HL-60 (cell line): ENCODE measurements around the gene INPP4B.

Experiments
- DNase-seq, 2 experiments: peaks; one replicate each; pipeline ENCODE4 v3.0.0-alpha.2; 2010 to 2020; ENCODE audit warnings: low read depth in 1 of 2, low spot score in 1 of 2
- H3K27ac ChIP-seq: fragments of 250-450 bp; sonication (Bioruptor Pico); replicated peaks from 2 replicates; pipeline ENCODE4 v1.5.1; 2020; ENCODE audit warnings: mild to moderate bottlenecking, moderate library complexity
- H3K27me3 ChIP-seq: fragments of 250-450 bp; sonication (Bioruptor Pico); 2 replicates; pipeline ENCODE4 v1.5.1; 2021; ENCODE audit warnings: mild to moderate bottlenecking, moderate library complexity; ENCODE audit not compliant: insufficient read depth, poor library complexity, severe bottlenecking
- H3K4me3 ChIP-seq: replicated peaks from 2 replicates; pipeline ENCODE4 v1.5.1; 2011; ENCODE audit warnings: mild to moderate bottlenecking, control low read depth, low read length; ENCODE audit not compliant: insufficient read depth
- GABPA ChIP-seq: IDR thresholded peaks from 2 replicates; pipeline ENCODE4 v1.6.1; 2012; ENCODE audit warnings: low read depth
- POLR2AphosphoS5 ChIP-seq: IDR thresholded peaks from 2 replicates; pipeline ENCODE4 v1.6.1; 2012; ENCODE audit warnings: low read depth
- SPI1 ChIP-seq: IDR thresholded peaks from 2 replicates; pipeline ENCODE4 v1.6.1; 2012; ENCODE audit warnings: low read depth, mild to moderate bottlenecking, borderline replicate concordance
- TF ChIP-seq, protein P1 (sequence below): IDR thresholded peaks from one replicate; pipeline ENCODE4 v1.5.1; 2011; ENCODE audit warnings: low read length, control low read depth, inconsistent platforms; ENCODE audit not compliant: insufficient read depth
- TF ChIP-seq, protein P2 (sequence below): IDR thresholded peaks from 2 replicates; pipeline ENCODE4 v1.6.1; 2012; ENCODE audit warnings: low read depth; ENCODE audit not compliant: insufficient replicate concordance

Gene INPP4B

DNA sequence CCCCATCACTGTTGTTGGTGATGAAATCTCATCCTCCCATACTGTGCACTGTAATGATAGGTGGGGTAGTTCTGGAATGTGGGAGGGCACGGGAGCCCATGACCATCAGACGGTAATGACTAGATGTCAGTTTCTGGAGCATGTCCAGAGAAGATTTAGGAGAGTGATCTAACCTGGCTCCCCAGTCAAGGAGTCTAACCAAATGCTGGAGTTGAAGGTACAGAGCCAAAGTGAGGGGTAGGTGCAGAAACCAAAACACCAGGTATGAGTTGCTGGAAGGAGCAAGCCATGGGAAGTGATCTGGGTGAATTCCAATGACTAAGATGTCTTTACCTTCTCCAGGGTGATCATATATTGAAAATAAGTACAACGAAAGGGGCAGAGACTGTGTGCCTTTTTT, 296.9 kb downstream of the INPP4B start:
- no peak for DNase-seq
- Histone ChIP-seq H3K4me3 (no peak overlapping the region), H3K27me3 (no peaks in the 10 kb centered on the region), H3K27ac (no peak overlapping the region)
- TF ChIP-seq GABPA (no peak), POLR2AphosphoS5 (no peak), SPI1 (no peak)
- TF ChIP-seq, protein P1, sequence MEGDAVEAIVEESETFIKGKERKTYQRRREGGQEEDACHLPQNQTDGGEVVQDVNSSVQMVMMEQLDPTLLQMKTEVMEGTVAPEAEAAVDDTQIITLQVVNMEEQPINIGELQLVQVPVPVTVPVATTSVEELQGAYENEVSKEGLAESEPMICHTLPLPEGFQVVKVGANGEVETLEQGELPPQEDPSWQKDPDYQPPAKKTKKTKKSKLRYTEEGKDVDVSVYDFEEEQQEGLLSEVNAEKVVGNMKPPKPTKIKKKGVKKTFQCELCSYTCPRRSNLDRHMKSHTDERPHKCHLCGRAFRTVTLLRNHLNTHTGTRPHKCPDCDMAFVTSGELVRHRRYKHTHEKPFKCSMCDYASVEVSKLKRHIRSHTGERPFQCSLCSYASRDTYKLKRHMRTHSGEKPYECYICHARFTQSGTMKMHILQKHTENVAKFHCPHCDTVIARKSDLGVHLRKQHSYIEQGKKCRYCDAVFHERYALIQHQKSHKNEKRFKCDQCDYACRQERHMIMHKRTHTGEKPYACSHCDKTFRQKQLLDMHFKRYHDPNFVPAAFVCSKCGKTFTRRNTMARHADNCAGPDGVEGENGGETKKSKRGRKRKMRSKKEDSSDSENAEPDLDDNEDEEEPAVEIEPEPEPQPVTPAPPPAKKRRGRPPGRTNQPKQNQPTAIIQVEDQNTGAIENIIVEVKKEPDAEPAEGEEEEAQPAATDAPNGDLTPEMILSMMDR, result no peak
- TF ChIP-seq, protein P2, sequence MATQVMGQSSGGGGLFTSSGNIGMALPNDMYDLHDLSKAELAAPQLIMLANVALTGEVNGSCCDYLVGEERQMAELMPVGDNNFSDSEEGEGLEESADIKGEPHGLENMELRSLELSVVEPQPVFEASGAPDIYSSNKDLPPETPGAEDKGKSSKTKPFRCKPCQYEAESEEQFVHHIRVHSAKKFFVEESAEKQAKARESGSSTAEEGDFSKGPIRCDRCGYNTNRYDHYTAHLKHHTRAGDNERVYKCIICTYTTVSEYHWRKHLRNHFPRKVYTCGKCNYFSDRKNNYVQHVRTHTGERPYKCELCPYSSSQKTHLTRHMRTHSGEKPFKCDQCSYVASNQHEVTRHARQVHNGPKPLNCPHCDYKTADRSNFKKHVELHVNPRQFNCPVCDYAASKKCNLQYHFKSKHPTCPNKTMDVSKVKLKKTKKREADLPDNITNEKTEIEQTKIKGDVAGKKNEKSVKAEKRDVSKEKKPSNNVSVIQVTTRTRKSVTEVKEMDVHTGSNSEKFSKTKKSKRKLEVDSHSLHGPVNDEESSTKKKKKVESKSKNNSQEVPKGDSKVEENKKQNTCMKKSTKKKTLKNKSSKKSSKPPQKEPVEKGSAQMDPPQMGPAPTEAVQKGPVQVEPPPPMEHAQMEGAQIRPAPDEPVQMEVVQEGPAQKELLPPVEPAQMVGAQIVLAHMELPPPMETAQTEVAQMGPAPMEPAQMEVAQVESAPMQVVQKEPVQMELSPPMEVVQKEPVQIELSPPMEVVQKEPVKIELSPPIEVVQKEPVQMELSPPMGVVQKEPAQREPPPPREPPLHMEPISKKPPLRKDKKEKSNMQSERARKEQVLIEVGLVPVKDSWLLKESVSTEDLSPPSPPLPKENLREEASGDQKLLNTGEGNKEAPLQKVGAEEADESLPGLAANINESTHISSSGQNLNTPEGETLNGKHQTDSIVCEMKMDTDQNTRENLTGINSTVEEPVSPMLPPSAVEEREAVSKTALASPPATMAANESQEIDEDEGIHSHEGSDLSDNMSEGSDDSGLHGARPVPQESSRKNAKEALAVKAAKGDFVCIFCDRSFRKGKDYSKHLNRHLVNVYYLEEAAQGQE, result no peak

DNA sequence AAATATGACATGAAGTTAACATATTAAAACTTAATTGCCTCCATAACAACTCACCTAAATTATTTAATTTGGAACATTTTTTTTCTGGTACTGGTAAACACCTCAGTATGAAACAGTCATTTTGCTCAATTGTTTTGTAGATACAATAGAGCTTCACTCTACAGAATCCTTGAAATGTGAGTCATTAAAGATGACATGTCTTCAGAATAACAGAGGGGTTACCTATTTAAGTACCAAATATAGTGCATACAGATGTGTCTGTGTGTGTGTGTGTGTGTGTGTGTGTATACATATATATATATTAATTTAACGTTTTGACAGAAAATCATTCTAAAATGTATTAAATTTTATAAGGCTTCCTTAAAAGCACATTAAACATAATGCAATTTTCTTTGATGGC, 297.6 kb downstream of the INPP4B start:
- no peak for DNase-seq
- TF ChIP-seq, protein P2, result no peak
- TF ChIP-seq, protein P1, result no peak
- TF ChIP-seq SPI1 (no peak), POLR2AphosphoS5 (no peak), GABPA (no peak)
- no peak overlapping the region for H3K4me3 ChIP-seq
- no peaks in the 10 kb centered on the region for H3K27me3 ChIP-seq
- H3K27ac ChIP-seq, result no peak overlapping the region

DNA sequence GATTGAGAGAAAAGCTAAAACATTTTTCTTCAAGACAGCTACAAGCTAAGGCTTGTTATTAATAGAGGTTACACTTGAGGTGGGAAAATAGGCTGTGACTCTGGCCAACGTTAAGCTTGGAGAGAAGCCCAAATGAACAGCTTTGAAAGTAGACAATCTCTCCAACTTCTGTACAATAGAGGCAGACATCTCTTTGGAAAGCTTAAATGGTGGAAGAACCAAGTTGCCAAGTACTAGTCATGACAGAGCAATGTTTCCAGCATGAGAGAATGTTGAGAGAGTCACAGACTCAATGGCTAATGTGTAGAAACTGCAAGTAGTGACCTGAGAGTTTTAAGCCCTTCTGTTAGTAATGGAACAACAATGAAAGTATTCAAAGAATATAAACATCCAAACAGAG, 298.1 kb downstream of the INPP4B start:
- H3K27me3 ChIP-seq, result no peaks in the 10 kb centered on the region
- no peak for DNase-seq
- no peak overlapping the region for H3K27ac ChIP-seq
- no peak for TF ChIP-seq POLR2AphosphoS5
- H3K4me3 ChIP-seq, result no peak overlapping the region

DNA sequence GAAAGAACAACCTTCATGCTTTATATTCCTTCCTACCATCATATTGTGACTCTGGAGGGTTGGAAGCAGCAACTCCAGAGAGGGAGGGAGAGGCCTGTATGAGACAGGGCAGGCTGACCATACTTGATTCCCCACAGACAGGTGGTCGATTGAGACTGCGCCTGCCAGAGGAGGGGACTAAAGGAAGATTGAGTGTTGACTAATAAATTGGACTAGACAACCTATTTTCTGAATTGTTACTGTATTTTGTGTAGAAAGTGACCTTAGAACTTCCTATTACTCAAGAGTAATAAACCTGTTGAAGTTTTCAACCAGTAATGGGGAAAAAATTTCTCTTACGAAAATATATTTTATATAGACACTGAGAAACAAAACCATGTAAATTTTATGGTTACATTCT, 301.5 kb downstream of the INPP4B start:
- no peaks in the 10 kb centered on the region for H3K27me3 ChIP-seq

More for the DNA sequence above, 301.5 kb downstream of the INPP4B start:
- TF ChIP-seq, protein P1, result no peak
- TF ChIP-seq POLR2AphosphoS5 (no peak), SPI1 (no peak), GABPA (no peak)
- TF ChIP-seq, protein P2, result no peak
- Histone ChIP-seq H3K27ac (no peak overlapping the region), H3K4me3 (no peak overlapping the region)
- no peak for DNase-seq
